Inflammatory macrophage treated with lipopolysaccharide for 1 hour (primary cell): ENCODE data around the gene PHLDB2.

Experiments
- DNase-seq, 2 donors: peaks; one replicate each; pipeline ENCODE4 v3.0.0-alpha.2; 2020 to 2022

PHLDB2 gene

GRCh38 chr3:111852540-111852939 lies 6.5 kb upstream of the PHLDB2 start:
- DNase-seq, result no peak

- DNase-seq, result no peak
Measured at GRCh38 chr3:111853068-111853467, 6.0 kb upstream of the PHLDB2 start.

- no peak for DNase-seq
Measured at GRCh38 chr3:111854990-111855389, 4.1 kb upstream of the PHLDB2 start.

- no peak for DNase-seq
Measured at GRCh38 chr3:111856501-111856900, 2.6 kb upstream of the PHLDB2 start.

- no peak for DNase-seq
Measured at GRCh38 chr3:111857474-111857873, 1.6 kb upstream of the PHLDB2 start.

GRCh38 chr3:111858642-111859041 lies 423 bp upstream of the PHLDB2 start:
- no peak for DNase-seq

- DNase-seq, result peak; percentile 31 to 38
Measured at GRCh38 chr3:111859974-111860859, 1.2 kb downstream of the PHLDB2 start.

- DNase-seq, result no peak
Measured at GRCh38 chr3:111861391-111861790, 2.3 kb downstream of the PHLDB2 start.

GRCh38 chr3:111862415-111862814 lies 3.4 kb downstream of the PHLDB2 start:
- DNase-seq, result no peak

GRCh38 chr3:111862974-111863373 lies 3.9 kb downstream of the PHLDB2 start:
- DNase-seq, result no peak

GRCh38 chr3:111863942-111864694 lies 5.1 kb downstream of the PHLDB2 start:
- DNase-seq, result no peak

GRCh38 chr3:111864821-111865656 lies 6.0 kb downstream of the PHLDB2 start:
- no peak for DNase-seq

GRCh38 chr3:111867889-111868426 lies 8.9 kb downstream of the PHLDB2 start:
- DNase-seq, result no peak

- DNase-seq, result no peak
Measured at GRCh38 chr3:111870620-111871019, 11.6 kb downstream of the PHLDB2 start.

GRCh38 chr3:111871809-111872623 lies 13.0 kb downstream of the PHLDB2 start:
- DNase-seq, result no peak

- DNase-seq, result no peak
Measured at GRCh38 chr3:111872979-111873378, 13.9 kb downstream of the PHLDB2 start.

GRCh38 chr3:111874177-111874820 lies 15.2 kb downstream of the PHLDB2 start:
- no peak for DNase-seq

- DNase-seq, result no peak
Measured at GRCh38 chr3:111881480-111881879, 22.4 kb downstream of the PHLDB2 start.

- no peak for DNase-seq
Measured at GRCh38 chr3:111882194-111882593, 23.1 kb downstream of the PHLDB2 start.

- DNase-seq, result no peak
Measured at GRCh38 chr3:111882799-111883198, 23.7 kb downstream of the PHLDB2 start.

GRCh38 chr3:111884411-111885018 lies 25.4 kb downstream of the PHLDB2 start:
- no peak for DNase-seq
